NCI-H187 treated with DMSO at 0.1 percent for 48 hours (cell line): Measurements from ENCODE around the gene GSS.

ENCODE experiments used
- DNase-seq: peaks from one replicate; lab custom pipeline; 2025; lab: John Stamatoyannopoulos, UW

GSS gene

DNA sequence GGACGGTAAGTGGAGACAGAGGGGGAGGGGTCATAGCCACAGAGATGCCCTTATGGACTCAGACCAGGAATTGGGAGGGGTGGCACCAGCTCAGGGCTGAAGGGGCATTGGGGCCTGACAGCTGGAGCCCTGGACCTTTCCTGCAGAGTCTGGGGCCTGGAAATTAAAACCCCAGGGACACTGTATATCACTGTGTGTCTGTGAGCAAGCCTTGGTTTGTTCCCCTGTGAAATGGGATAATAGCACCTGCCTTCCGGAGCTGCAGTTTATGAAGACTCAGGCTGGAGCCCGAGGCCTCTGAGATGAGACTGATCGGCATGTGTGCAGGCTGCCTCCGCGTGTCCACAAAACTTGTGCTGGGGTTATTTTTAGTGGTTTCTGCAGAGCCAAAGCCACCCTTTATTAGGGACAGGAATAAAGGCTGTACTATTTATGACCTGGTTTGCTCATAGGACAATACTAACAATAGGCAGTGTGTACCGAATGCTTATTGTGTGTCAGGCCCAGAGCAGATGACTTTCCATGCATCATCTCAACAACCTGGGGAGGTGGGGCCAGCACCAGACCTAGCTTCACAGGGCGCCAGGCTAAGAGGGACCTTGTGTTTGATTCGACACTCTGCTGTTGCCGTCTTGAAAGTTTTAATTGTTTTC is 22.6 kb upstream of the GSS start:
- no peak for DNase-seq

DNA sequence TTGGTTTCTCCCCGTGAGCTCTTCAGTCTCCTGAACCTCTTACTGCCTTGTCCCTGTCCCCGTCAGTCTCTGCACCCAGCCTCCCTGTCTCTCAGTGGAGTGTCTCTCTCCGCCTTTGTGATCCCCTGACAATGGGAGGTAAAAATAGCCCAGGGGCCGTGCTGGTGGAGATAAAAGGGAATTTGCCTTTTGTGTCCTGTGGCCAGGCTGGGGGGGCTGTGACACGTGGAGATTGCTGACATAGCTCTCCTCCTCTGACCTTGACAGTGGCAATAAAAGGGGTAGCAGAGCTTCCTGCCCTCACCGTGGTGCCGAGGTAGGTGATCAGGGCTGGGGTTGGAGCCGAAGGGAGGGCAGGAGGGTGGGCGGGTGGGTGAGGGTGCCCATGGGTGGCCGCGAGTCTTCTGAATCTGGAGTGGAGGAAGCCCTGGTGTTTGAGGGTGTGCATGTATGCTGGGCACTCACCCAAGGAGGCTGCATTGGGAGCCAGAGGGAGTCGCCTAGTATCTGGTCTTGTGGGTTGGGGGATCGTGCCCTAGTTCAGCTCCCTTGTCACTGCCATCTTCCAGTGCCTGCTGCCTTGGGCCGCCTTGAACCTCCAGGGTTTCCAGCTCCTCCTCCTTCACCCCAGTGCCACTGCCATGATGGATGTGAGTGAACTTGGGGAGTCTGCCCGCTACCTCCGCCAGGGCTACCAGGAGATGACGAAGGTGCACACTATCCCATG is 21.9 kb upstream of the GSS start:
- no peak for DNase-seq

DNA sequence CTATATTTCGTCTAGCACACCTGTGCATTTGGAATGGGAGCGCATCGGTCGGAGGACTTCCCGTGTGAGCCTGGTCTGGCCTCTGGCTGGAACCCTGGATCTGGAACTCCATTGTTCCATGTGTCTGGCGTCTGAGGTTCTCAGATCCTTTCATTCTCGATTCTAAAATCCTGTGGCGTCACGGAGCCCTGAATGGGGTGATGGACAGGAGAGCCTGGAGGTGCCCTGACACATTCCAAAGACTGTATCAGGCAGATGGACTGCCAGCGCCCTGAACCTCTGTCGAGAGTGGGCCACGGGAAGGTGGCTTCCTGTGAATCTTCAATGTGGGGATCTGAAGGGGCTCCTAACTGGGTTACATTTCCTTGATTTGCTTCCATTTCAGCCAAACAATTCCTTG is 20.7 kb upstream of the GSS start:
- no peak for DNase-seq

DNA sequence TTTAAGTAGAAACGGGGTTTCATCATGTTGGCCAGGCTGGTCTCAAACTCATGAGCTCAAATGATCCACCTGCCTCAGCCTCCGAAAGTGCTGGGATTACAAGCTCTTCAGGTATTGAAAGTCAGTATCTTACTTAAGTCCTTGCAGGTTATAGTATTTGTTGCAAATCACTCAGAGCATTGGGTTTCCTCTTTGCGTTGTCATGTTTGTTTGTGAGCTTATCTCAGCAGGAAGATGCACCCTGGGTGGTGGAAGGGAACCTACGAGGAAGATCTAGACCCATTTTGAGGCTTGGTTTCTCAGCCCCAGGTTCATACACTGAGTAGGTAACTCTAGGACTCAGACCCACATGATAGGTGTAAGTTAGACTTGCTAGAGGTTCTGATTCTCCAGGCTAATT is 18.6 kb upstream of the GSS start:
- no peak for DNase-seq

DNA sequence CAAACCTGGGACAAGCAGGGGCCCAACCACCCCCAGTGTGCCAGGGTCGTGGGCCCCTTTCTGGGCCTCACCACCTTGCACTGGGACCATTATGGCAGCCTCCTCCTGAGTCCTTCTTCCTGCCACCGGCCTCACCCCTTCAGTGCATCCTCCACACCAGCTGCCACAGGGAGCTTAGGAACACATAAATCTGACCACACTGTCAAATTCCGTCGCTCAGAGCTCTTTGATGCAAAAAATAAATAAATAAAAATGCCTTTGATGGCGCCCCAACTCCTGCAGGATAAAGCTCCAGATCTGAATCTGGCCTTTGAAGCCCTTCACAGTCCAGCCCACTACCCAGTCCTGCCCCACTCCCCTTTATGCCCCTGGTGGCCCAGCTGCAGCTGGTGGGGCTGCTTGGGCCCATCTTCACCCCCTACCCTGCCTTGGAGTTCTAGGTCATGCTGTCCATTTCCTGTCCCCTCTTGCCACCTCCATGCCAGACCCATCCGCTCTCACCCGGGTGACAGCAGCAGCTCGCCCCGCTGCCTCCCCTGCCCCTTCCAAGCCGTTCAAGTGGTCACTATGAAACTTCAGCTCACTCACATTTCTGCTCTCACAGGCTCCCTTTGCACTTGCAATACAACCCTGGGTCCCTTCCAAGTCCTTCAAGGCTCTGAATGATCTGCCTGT is 16.1 kb upstream of the GSS start:
- DNase-seq = no peak

DNA sequence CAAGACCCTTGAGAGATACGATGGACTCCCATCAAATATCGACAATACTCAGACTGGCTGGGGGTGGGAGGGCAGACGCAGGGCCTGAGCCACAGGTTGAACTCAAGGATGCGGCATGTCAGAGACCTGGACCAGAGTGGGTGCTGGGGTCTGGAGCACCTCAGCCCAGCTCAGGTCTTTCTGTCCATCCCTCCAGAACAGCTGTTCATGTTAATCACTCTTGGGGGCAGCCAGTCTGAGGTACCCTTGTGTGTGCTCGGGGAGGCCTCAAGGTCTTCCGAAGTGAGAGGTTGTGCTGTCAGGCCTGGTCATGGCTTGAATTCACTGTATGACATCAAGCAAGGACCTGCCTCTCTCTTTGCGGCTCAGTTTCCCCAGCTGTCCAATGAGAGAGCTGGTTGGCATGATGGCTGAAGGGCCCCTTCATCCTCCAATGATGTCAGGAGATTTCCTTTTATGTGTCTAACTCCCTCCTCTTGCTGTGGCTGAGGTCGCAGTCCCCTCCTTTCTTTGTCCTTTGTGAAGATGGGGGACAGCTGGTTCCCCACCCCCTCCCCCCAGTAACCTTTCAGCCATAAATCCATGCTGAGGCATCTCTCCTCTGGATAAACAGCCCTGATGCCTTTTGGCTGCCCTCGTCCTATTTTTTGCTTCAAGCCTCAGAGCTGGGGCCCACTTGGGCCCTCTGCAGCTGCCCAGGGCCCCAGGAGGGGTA is 15.4 kb upstream of the GSS start:
- DNase-seq = no peak

DNA sequence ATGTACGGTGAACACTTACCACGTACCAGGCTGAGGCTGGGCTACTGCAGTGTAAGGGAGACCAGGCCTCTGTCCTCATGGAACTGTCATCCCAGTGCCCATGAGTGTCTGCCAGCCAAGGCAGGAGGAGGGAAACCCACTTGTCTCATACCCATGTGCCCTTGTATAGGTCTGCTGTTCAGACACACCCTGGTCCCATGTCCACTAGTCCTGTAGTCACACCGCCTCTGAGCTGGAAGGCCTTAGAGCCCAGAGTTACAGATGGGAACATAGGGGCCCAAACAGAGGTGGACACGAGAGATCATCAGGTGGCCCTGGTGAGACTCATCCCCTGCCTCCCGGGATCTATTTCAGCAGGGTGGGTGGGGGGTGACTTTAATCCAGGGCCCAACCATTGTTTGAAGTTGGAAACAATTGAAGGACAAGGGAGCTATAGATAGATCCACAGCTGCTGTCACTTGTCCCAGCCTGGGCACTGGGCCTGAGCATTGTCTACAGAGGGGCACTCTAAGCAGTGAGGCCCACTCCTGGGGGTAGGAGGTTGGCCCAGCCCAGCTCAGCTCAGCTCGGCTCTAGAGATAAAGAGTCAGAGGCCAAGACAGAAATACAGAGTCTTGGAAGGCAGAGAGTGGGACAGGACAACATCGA is 14.7 kb upstream of the GSS start:
- no peak for DNase-seq

DNA sequence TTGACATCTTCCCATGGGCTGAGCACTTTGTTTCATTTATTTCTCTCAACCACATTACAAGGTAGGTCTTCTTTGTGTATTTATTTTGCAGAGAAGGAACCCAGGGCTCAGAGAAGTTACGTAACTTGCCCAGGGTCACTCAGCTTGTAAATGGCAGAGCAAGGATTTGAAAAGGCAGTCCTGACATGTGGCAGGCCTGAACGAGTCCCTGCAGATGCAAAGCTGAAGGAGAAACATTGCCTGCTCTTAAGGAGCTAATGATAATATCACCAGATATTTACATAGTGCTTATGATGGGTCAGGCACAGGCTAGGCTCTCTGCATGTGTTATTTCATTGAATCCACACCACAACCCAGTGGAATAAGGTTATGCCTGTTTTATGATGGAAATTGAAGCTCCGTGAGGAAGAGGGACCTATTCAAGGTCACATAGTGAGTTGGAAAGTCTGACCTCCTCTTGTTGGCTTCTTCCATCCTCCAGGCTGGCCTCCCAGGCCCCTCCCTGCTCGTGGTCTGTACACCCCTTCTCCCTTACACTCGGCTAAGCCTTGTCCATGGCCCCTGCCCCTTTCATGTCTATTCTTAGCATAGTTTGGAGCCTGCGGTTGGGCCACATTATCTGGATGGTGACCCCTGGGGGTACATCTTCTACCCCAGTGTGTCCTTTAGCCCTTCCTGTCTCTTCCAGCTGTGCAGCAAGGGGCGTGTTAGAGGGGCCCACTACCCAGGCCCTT is 12.6 kb upstream of the GSS start:
- DNase-seq = no peak

DNA sequence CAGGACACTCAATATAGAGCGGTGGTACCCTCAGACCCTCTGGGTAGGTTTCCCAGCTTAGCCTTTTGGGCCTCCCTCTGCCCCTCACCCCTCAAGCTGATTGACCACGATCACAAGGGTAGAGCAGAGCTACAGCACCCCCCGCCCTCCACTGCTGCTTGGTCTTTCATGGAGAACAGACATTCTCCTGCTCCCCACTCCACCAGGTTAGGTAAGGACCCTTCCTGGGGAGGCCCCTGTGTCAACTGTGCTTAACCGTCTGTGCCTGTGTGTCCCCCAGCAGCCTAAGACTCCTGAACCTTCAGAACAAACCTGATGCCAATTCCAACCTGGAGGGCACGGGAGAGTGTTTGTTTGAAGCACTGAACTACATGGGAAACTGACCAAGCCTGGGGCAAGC is 11.8 kb upstream of the GSS start:
- no peak for DNase-seq

DNA sequence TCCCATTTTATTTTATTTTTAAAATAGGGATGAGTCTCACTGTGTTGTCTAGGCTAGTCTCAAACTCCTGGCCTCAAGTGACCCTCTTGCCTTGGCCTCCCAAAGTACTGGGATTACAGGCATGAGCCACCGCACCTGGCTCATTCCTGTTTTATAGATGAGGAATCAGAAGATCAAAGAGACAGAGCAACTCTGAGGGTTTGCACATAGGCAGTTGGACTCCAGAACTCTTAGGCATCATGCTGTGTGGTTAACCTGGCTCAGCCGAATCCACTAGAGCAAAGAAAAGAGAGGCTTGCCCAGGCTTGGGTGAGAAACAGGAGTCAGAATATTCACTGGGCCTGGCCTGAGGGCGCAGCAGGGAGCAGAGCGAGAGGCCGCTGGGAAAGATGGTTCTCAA is 9.4 kb upstream of the GSS start:
- no peak for DNase-seq

DNA sequence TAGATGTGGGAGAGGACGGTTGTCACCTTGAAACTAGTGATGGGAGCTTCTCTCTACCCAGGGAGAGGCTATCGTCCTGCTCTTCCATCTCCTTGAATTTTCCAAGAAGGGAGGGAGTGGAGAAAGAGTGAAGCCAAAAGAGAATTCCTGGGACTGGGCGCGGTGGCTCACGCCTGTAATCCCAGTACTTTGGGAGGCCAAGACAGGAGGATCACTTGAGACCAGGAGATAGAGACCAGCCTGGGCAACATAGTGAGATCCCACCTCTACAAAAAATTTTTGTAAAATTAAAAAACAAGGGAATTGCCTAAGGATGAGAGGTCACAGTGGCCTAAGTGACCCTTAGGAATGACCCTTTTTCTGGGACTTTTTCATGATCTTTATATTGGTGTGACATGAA is 8.9 kb upstream of the GSS start:
- DNase-seq = no peak

DNA sequence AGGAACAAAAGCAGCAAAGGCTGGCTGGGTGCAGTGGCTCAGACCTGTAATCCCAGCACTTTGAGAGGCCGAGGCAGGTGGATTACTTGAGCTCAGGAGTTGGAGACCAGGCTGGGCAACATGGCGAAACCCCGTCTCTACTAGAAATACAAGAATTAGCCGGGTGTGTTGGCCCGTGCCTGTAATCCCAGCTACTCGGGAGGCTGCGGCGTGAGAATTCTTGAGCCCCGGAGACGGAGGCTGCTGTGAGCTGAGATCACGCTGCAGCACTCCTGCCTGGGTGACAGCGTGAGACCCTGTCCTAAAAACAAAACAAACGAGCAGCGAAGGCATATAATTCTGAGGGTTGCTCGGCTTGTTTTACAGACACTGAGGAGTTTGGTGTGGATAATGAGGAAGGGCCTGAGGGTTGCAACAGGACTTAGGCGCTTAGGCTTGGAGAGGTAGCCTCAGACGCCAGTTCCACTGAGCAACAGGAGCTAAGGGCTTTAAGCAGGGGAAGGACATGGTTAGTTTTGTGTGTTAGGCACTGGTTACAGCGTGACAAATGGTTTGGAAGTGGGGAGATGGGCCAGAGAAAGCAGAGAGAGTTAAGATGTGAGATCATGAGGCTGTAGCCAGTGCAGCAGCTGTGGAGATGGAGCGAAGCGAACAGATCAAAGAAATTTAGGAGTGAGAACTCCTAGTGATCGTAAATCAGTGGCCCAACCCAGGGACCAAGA is 1.3 kb upstream of the GSS start:
- no peak for DNase-seq

DNA sequence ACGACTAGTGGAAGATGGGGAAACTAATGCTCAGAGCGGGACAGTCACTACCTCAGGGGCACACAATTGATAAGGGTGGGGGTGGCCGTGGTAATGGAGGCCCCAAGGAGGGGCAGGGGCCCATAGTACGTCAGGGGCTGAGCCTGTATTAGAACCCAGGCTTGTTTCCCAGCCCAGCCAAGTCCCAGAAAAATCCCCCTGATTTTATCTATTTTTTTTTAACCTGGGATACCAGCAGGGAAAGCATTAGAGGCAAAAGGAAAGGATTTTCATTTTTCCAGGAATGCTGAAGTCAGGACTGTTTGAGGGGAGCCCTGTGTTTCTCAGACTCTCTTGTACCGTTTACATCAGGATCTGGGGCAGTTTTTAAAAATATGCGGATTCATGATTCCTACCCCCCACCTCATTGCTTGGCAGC is 444 bp upstream of the GSS start:
- DNase-seq = no peak

DNA sequence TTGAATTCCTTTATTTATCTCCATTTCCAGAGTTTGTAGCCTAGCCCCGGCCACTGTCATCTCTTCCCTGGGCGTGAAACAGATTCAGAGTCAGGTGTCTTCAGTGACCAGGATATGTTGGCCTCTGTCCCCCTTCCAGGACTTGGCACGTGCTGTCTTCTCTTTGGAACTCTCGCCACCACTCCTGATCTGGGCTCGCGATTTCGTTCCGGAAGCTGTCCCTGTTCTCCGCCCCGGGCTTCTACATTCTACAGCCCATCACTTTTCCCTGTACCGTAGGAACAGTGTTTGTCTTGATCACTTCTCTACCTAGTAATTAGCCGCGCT is 739 bp downstream of the GSS start:
- DNase-seq = no peak

DNA sequence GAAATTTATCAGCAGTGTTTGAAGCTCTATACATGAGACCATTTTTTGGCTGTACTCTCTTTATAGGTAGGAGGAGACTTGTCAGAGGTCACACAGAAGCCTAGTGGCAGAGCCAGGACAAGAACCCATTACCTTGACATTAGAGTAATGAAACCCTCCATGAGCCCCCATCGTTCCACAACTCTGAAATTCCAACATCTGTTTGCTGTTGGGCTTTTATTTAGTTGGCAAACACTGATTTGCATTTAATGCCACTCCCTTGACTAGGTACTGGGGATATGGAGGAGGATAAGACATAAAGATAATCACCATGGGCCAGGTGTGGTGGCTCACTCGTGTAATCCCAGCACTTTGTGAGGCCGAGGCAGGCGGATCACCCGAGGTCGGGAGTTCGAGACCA is 1.6 kb downstream of the GSS start:
- DNase-seq = no peak

DNA sequence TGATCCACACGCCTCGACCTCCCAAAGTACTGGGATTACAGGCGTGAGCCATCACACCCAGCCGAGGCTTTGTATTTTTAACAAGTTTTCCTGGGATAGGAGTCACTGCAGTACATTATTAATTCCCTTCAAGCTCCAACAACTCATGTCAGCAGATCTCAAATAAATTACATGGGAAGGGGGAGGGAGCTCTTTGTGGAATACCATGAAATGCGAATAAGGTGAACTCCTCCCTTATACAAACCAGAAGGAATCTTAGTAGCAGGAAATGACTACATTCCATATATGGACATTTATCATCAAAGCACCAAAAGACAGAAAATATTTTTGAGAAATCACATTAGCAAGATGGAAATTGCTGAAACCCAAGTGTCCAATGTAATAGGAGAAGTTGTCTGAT is 2.9 kb downstream of the GSS start:
- DNase-seq = no peak

DNA sequence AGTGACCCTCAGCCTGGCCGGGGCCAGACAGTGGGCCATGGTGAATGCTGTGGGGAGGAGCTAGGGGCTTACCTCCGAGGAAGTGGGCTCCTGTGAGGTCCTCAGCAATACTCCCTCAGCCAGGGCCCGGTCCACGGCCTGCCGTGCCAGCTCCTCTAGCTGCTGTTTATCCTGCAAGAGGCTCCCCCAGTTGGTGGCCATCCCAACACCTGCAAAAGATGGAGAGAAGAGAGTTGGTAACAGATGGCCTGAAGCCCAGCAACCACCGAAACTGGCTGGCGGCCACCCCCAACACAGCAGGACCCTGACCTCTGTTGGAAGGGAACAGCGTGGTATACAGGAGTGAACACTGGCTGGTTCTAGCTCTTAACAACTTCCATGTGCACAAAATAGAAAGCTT is 4.0 kb downstream of the GSS start:
- DNase-seq = no peak

DNA sequence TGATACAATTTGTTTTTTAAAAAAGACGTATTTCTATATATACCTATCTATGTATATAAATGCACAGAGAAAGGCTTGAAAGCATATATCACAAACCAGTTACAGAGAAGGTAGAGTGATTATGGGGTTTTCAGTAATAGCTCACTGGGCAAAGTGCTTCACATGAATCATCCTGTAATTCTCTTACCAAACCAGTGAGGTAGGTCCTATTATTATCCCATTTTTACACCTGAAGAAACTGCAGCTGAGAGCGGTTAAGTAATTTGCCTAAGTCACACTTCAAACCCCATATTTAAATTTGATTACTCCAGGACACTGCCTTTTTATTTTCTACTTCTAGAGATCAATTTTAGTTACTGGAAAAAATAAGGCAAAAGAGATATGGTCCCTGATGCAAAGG is 4.4 kb downstream of the GSS start:
- no peak for DNase-seq

DNA sequence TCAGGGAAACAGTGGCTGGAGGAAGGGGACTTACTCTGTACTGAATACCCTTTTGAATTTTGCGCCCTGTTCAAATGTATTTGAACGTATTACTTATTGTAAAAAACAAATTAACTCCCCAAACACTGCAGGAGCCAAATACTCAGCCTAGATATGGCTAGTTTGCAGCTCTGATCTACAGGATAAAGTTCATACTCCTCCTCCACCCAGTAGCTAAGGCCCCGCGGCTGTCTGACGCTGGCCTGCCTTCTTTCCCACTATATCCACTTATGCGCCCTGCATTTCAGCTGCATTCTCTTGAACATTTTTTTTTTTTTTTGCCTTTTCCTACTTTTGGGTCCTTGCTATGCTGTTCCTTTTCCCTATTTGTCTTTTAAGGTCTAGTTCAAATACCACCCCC is 6.5 kb downstream of the GSS start:
- DNase-seq = no peak

DNA sequence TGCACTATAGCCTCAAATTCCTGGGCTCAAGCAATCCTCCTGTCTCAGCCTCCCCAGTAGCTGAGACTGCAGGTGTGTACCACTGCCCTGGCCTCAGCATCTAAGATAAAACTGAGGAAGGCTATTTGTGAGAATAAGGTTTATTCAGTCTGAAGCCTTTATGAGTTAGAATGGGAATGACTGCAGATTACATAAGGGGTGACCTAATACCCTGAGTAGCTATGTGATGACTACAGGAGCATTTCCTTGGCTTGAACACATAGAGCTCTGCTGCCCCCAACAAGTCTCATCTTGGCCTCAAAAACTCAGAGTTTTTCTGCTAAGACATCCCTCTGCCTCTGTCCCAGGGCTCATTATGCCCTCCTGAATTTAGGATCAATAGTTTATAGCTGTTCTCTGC is 7.6 kb downstream of the GSS start:
- DNase-seq = no peak

DNA sequence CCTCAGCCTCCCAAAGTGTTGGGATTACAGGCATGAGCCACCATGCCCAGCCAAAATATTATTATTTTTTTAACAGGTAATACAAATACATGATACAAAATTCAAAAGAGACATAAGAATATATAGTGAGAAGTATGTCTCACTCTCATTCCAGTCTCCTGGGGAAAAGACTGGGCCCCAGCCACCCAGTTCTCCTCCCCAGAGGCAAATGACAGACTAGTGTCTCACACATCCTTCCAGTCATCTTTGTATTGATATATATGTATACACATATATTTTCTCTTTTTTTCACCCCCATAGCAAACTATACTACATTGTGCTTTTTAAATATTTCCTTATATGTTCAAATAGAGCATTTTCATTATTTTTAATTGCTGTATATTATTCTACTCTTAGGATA is 8.3 kb downstream of the GSS start:
- no peak for DNase-seq
